GM19023 (cell line): ENCODE results near the gene OR7D2.
"Not testable (repeated sequence)": the region's sequence is repeated elsewhere in the genome, so short reads cannot be mapped to it uniquely, and the experiment has no call there.

Experiments
- ATAC-seq: cut with Tn5 transposase; IDR thresholded peaks from one replicate; pipeline ENCODE4 v1.9.1; 2021; ENCODE audit warnings: mild to moderate bottlenecking, moderate library complexity; ENCODE audit not compliant: unreplicated experiment

Gene OR7D2

DNA sequence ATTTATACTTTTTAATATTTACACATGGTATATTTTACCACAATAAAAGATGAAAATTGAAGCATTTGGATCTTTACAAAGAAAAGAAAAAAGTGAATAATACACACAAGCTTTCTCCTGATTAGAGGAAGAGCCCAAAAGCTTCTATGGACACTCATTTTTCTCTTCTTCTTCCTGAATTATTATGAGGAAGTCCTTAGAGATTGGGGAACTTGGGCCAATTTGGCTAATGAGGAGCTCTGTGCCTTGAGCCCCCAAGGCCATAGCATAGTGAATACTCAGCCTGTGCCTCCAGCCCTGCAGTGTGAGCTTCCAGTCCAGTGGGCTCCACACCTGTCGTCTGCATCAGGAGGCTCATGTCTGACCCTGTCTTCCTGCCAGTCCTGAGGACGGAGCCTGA, 19.3 kb downstream of the OR7D2 start:
- not testable (repeated sequence) for ATAC-seq

DNA sequence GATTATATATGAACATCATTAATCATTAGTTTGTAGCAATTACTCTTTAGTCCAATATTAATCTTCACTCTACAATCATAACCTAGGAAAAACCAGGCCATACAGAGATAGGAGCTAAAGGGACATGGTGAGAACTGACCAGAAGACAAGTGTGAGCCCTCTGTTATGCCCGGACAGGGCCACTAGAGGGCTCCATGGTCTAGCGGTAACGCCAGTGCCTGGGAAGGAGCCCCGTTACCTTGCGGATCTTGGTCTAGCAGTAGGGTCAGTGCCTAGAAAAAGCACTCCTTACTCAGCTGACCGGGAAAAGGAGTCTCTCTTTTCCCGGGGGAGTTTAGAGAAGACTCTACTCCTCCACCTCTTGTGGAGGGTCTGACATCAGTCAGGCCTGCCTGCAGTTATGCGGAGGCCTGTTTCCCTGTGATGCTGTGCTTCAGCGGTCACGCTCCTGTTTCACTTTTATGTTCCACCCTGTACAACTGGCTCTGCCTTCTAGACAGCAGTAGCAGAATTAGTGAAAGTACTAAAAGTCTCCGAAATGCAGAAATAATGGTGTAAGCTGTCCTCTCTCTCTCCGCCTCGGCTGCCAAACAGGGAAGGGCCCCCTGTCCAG, 26.8 kb downstream of the OR7D2 start:
- no peak for ATAC-seq

DNA sequence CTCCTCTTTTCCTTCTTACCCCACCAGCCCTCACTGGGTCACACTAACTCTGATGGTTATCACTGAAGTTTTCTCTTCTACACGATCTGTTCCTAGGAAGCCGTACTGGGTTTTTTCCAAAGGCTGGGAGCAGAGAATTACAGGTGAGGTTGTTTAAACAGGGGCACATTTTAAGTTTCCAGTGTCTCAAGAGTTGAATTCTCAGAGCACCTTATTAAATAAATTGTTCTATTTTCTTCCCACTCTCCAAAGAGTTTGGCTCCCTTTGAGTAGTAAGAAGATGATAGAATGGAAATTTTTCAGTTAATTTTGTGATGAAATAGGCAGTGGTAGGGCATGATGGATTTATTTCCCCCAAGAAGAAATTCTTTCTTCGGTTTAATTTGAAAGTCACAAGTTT, 40.7 kb downstream of the OR7D2 start, which contains the start of gene OR7D4:
Gene OR7D4 (minus strand): TSS at position 101 of the 400 bp plus-strand sequence. CDS start 4,752 bp downstream, outside the sequence.
- ATAC-seq = no peak
